ACHN (cell line): Measurements from ENCODE around the gene C20orf173.
A peak's percentile ranks its signal among the peaks of the same experiment; 100 is the strongest.

Source experiments
- DNase-seq: peaks from one replicate; pipeline ENCODE4 v3.0.0-alpha.2; 2015
- in situ Hi-C: cut with HindIII; loops from 2 replicates; pipeline ENCODE4 v1.10.0; 2017; ENCODE audit warnings: low sequenced_read_pairs, low pct_ligation_motif_present, low pct_unique_long_range_greater_than_20kb

The C20orf173 gene

GRCh38 chr20:35514371-35514932 lies 15.0 kb downstream of the C20orf173 start:
- in situ Hi-C loops: no loop called here

GRCh38 chr20:35511814-35512420 lies 17.5 kb downstream of the C20orf173 start:
- in situ Hi-C loops: no loop called here
- DNase-seq: peak; percentile 44

More at GRCh38 chr20:35514371-35514932, 15.0 kb downstream of the C20orf173 start:
- DNase-seq: no peak

- in situ Hi-C loops: no loop called here
- DNase-seq: no peak
Observed at GRCh38 chr20:35510951-35511735, 18.3 kb downstream of the C20orf173 start.

GRCh38 chr20:35508493-35509218 lies 20.8 kb downstream of the C20orf173 start:
- no peak for DNase-seq
- in situ Hi-C loops: no loop called here

GRCh38 chr20:35506872-35507638 lies 22.4 kb downstream of the C20orf173 start:
- no peak for DNase-seq
- in situ Hi-C loops: no loop called here

GRCh38 chr20:35506179-35506578 lies 23.3 kb downstream of the C20orf173 start:
- DNase-seq: no peak
- in situ Hi-C loops: no loop called here

- no peak for DNase-seq
- in situ Hi-C loops: no loop called here
Observed at GRCh38 chr20:35504751-35505150, 24.7 kb downstream of the C20orf173 start.

- DNase-seq: no peak
- in situ Hi-C loops: no loop called here
Observed at GRCh38 chr20:35503841-35504561, 25.5 kb downstream of the C20orf173 start.

GRCh38 chr20:35503281-35503680 lies 26.2 kb downstream of the C20orf173 start:
- no peak for DNase-seq
- in situ Hi-C loops: no loop called here

- in situ Hi-C loops: no loop called here
- DNase-seq: no peak
Observed at GRCh38 chr20:35502352-35502751, 27.1 kb downstream of the C20orf173 start.

GRCh38 chr20:35499271-35499670 lies 30.2 kb downstream of the C20orf173 start:
- DNase-seq: no peak
- in situ Hi-C loops: no loop called here

GRCh38 chr20:35497780-35498189 lies 31.7 kb downstream of the C20orf173 start:
- no peak for DNase-seq
- in situ Hi-C loops: no loop called here

- in situ Hi-C loops: no loop called here
- DNase-seq: no peak
Observed at GRCh38 chr20:35497320-35497719, 32.1 kb downstream of the C20orf173 start.

- in situ Hi-C loops: no loop called here
- no peak for DNase-seq
Observed at GRCh38 chr20:35496481-35496880, 33.0 kb downstream of the C20orf173 start.

GRCh38 chr20:35492352-35492751 lies 37.1 kb downstream of the C20orf173 start:
- in situ Hi-C loops: no loop called here
- no peak for DNase-seq

- no peak for DNase-seq
- in situ Hi-C loops: no loop called here
Observed at GRCh38 chr20:35491823-35492222, 37.6 kb downstream of the C20orf173 start.

GRCh38 chr20:35490736-35491181 lies 38.7 kb downstream of the C20orf173 start:
- DNase-seq: no peak
- in situ Hi-C loops: no loop called here

GRCh38 chr20:35489717-35490116 lies 39.7 kb downstream of the C20orf173 start:
- in situ Hi-C loops: no loop called here
- DNase-seq: no peak
